Stimulated activated memory B cell treated with anti-CD40 and anti-IgM and Interleukin-4, amounts not matched to agents 10 μg/mL and 1 μg/mL and 100 μg/mL, for 72 hours (primary cell): ENCODE data around the gene MOB2.
"Not testable (repeated sequence)": the region's sequence is repeated elsewhere in the genome, so short reads cannot be mapped to it uniquely, and the experiment has no call there.

Experiments used
- ATAC-seq: fragments of 150-1000 bp; cut with Tn5 transposase; 2 replicates; pipeline ENCODE4 v1.10.0; 2021
- H3K27ac Mint-ChIP-seq: one replicate; pipeline ENCODE4 v1.8.0; 2022; ENCODE audit warnings: mild to moderate bottlenecking, mixed read lengths
- H3K27me3 Mint-ChIP-seq: one replicate; pipeline ENCODE4 v1.8.0; 2022; ENCODE audit warnings: mixed read lengths
- H3K36me3 Mint-ChIP-seq: one replicate; pipeline ENCODE4 v1.8.0; 2022; ENCODE audit warnings: mixed read lengths
- H3K4me1 Mint-ChIP-seq: one replicate; pipeline ENCODE4 v1.8.0; 2022; ENCODE audit warnings: mixed read lengths
- H3K4me3 Mint-ChIP-seq: one replicate; pipeline ENCODE4 v1.8.0; 2022; ENCODE audit warnings: mild to moderate bottlenecking, moderate library complexity, mixed read lengths
- H3K9me3 Mint-ChIP-seq: one replicate; pipeline ENCODE4 v1.8.0; 2022; ENCODE audit warnings: mixed read lengths

Gene MOB2

GRCh38 chr11:1512531-1513258 is 26.1 kb upstream of the MOB2 start:
- not testable (repeated sequence) for H3K9me3 Mint-ChIP-seq, H3K4me3 Mint-ChIP-seq, H3K36me3 Mint-ChIP-seq, ATAC-seq, H3K27me3 Mint-ChIP-seq
- peaks cover 75% of the 10 kb centered on the region for H3K4me1 Mint-ChIP-seq
- peak overlapping the region; percentile 12 for H3K27ac Mint-ChIP-seq

- H3K27ac Mint-ChIP-seq, result no peak overlapping the region
- H3K4me1 Mint-ChIP-seq, result peaks cover 75% of the 10 kb centered on the region
- ATAC-seq, result no peak
- peaks cover 7% of the 10 kb centered on the region for H3K36me3 Mint-ChIP-seq
- H3K9me3 Mint-ChIP-seq, result no peaks in the 10 kb centered on the region
- H3K27me3 Mint-ChIP-seq, result no peaks in the 10 kb centered on the region
- H3K4me3 Mint-ChIP-seq, result no peak overlapping the region
These were observed 25.4 kb upstream of the MOB2 start for GRCh38 chr11:1511937-1512496.

- Mint-ChIP-seq H3K4me3 (no peak overlapping the region), H3K9me3 (no peaks in the 10 kb centered on the region), H3K27me3 (no peaks in the 10 kb centered on the region), H3K4me1 (peaks cover 74% of the 10 kb centered on the region), H3K27ac (no peak overlapping the region), H3K36me3 (peaks cover 7% of the 10 kb centered on the region)
- ATAC-seq, result no peak
These were observed 24.3 kb upstream of the MOB2 start for GRCh38 chr11:1510928-1511327.

GRCh38 chr11:1510351-1510750 is 23.8 kb upstream of the MOB2 start:
- not testable (repeated sequence) for H3K4me3 Mint-ChIP-seq, H3K27ac Mint-ChIP-seq, H3K36me3 Mint-ChIP-seq, ATAC-seq, H3K9me3 Mint-ChIP-seq, H3K27me3 Mint-ChIP-seq
- peaks cover 68% of the 10 kb centered on the region for H3K4me1 Mint-ChIP-seq

GRCh38 chr11:1509626-1510255 is 23.2 kb upstream of the MOB2 start:
- H3K9me3 Mint-ChIP-seq, result no peaks in the 10 kb centered on the region
- H3K4me1 Mint-ChIP-seq, result peaks cover 67% of the 10 kb centered on the region
- no peaks in the 10 kb centered on the region for H3K27me3 Mint-ChIP-seq
- no peak for ATAC-seq
- H3K27ac Mint-ChIP-seq, result no peak overlapping the region
- peaks cover 7% of the 10 kb centered on the region for H3K36me3 Mint-ChIP-seq
- H3K4me3 Mint-ChIP-seq, result no peak overlapping the region

GRCh38 chr11:1508986-1509385 is 22.4 kb upstream of the MOB2 start:
- ATAC-seq, result no peak
- no peaks in the 10 kb centered on the region for H3K27me3 Mint-ChIP-seq
- H3K4me1 Mint-ChIP-seq, result peaks cover 67% of the 10 kb centered on the region
- no peaks in the 10 kb centered on the region for H3K9me3 Mint-ChIP-seq
- peaks cover 7% of the 10 kb centered on the region for H3K36me3 Mint-ChIP-seq
- no peak overlapping the region for H3K4me3 Mint-ChIP-seq
- H3K27ac Mint-ChIP-seq, result no peak overlapping the region

GRCh38 chr11:1508491-1508891 is 21.9 kb upstream of the MOB2 start:
- Mint-ChIP-seq H3K4me1 (peaks cover 67% of the 10 kb centered on the region), H3K9me3 (no peaks in the 10 kb centered on the region), H3K27ac (no peak overlapping the region), H3K27me3 (no peaks in the 10 kb centered on the region), H3K4me3 (no peak overlapping the region), H3K36me3 (peaks cover 4% of the 10 kb centered on the region)
- no peak for ATAC-seq

GRCh38 chr11:1507381-1508140 is 21.0 kb upstream of the MOB2 start:
- H3K4me3 Mint-ChIP-seq, result no peak overlapping the region
- H3K9me3 Mint-ChIP-seq, result no peaks in the 10 kb centered on the region
- no peak for ATAC-seq
- H3K27ac Mint-ChIP-seq, result no peak overlapping the region
- H3K27me3 Mint-ChIP-seq, result no peaks in the 10 kb centered on the region
- peaks cover 65% of the 10 kb centered on the region for H3K4me1 Mint-ChIP-seq
- no peaks in the 10 kb centered on the region for H3K36me3 Mint-ChIP-seq

- Mint-ChIP-seq H3K4me1 (peaks cover 64% of the 10 kb centered on the region), H3K27me3 (no peaks in the 10 kb centered on the region), H3K9me3 (no peaks in the 10 kb centered on the region), H3K36me3 (peaks cover under 1% of the 10 kb centered on the region), H3K27ac (no peak overlapping the region), H3K4me3 (no peak overlapping the region)
- ATAC-seq, result no peak
These were observed 20.4 kb upstream of the MOB2 start for GRCh38 chr11:1506981-1507380.

- no peaks in the 10 kb centered on the region for H3K27me3 Mint-ChIP-seq
- H3K36me3 Mint-ChIP-seq, result peaks cover 13% of the 10 kb centered on the region
- peaks cover 65% of the 10 kb centered on the region for H3K4me1 Mint-ChIP-seq
- no peak overlapping the region for H3K4me3 Mint-ChIP-seq
- no peak overlapping the region for H3K27ac Mint-ChIP-seq
- ATAC-seq, result no peak
- no peaks in the 10 kb centered on the region for H3K9me3 Mint-ChIP-seq
These were observed 18.9 kb upstream of the MOB2 start for GRCh38 chr11:1505480-1505879.

- Mint-ChIP-seq H3K4me1 (peaks cover 63% of the 10 kb centered on the region), H3K27me3 (no peaks in the 10 kb centered on the region)
- ATAC-seq, result no peak
These were observed 18.2 kb upstream of the MOB2 start for GRCh38 chr11:1504581-1505290.

GRCh38 chr11:1504138-1504537 is 17.6 kb upstream of the MOB2 start:
- H3K27ac Mint-ChIP-seq, result no peak overlapping the region
- H3K27me3 Mint-ChIP-seq, result no peaks in the 10 kb centered on the region
- no peak overlapping the region for H3K4me3 Mint-ChIP-seq
- H3K4me1 Mint-ChIP-seq, result peaks cover 58% of the 10 kb centered on the region
- no peaks in the 10 kb centered on the region for H3K9me3 Mint-ChIP-seq
- ATAC-seq, result no peak
- H3K36me3 Mint-ChIP-seq, result peaks cover 15% of the 10 kb centered on the region

More at GRCh38 chr11:1504581-1505290, 18.2 kb upstream of the MOB2 start:
- H3K36me3 Mint-ChIP-seq, result peaks cover 13% of the 10 kb centered on the region
- H3K9me3 Mint-ChIP-seq, result no peaks in the 10 kb centered on the region
- no peak overlapping the region for H3K4me3 Mint-ChIP-seq
- no peak overlapping the region for H3K27ac Mint-ChIP-seq

- no peak for ATAC-seq
- Mint-ChIP-seq H3K27me3 (no peaks in the 10 kb centered on the region), H3K9me3 (no peaks in the 10 kb centered on the region), H3K4me1 (peaks cover 57% of the 10 kb centered on the region), H3K36me3 (peaks cover 20% of the 10 kb centered on the region), H3K4me3 (no peak overlapping the region), H3K27ac (no peak overlapping the region)
These were observed 17.1 kb upstream of the MOB2 start for GRCh38 chr11:1503708-1504104.

- no peak for ATAC-seq
- no peak overlapping the region for H3K27ac Mint-ChIP-seq
- H3K27me3 Mint-ChIP-seq, result no peaks in the 10 kb centered on the region
These were observed 16.6 kb upstream of the MOB2 start for GRCh38 chr11:1502954-1503707.

More at GRCh38 chr11:1502954-1503707, 16.6 kb upstream of the MOB2 start:
- H3K9me3 Mint-ChIP-seq, result no peaks in the 10 kb centered on the region
- H3K4me1 Mint-ChIP-seq, result peaks cover 58% of the 10 kb centered on the region
- no peak overlapping the region for H3K4me3 Mint-ChIP-seq
- H3K36me3 Mint-ChIP-seq, result peaks cover 25% of the 10 kb centered on the region
